Measurements from ENCODE around the gene ANTXR1. TPM values are rescaled to one million over a fixed set of nuclear protein-coding genes. Genes with fewer than 3 reads are reported as not detected.

ANTXR1 gene
- total and polyA plus RNA-seq, 2 of the 8 experiments (the other 6 are each of a cell fraction or from before 2014, with no cell fraction given), result 15.8 to 44.3 TPM

DNA sequence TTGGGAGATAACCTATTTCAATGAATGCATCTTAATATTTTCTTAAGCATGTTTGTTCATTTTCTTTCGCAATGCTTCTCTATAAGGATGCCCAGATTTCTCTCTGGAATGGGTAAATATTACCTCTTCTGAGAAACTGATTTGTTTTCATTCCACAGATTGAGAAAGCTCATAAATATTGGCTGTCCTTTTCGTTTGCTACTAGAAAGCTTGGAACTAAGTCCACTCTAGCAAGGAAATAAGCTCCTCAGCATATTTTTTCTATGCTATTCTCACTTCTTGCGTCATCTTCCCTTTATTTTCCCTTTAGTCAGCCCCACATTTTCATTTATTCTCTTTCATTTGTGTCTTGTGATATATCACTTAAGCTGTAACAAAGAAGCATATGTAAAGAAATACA, 76.3 kb downstream of the ANTXR1 start:
- Histone ChIP-seq H2BK20ac (ENCODE audit: low read length) (no peak overlapping the region), H2BK120ac (replicated peaks; ENCODE audit: low read depth, low read length) (no peak overlapping the region)
- POLR2A ChIA-PET (ENCODE audit: partially characterized antibody), result interaction anchor here (0.7 to 1.3 kb wide), 2 partner anchors 12 to 19 kb away, joined by 3 read pairs; no protein-coding TSS in a partner anchor

More for the DNA sequence above, 76.3 kb downstream of the ANTXR1 start:
- Histone ChIP-seq H4K20me1 (replicated peaks in 1 of 2; ENCODE audit: control insufficient read depth in 1 of 2, insufficient read depth in 2 of 2, low read length in 2 of 2) (no peaks in the 10 kb centered on the region), H2AFZ (ENCODE audit: low read length) (no peak overlapping the region), H3K4ac (replicated peaks; ENCODE audit: insufficient read length, low read depth, low read length) (no peak overlapping the region), H3K9me3 (ENCODE audit: insufficient read depth in 2 of 2, low read depth in 1 of 2, low read length in 1 of 2) (no peaks in the 10 kb centered on the region), H3K14ac (ENCODE audit: insufficient read length) (no peak overlapping the region), H3K18ac (ENCODE audit: extremely low read depth, low read length) (no peak overlapping the region), H4K5ac (ENCODE audit: insufficient read length, low read depth, low read length) (no peak overlapping the region), H3K36me3 (ENCODE audit: control insufficient read depth in 2 of 4, insufficient read depth in 4 of 4, low read length in 3 of 4) (peaks cover 0 to 5% (median 0%) of the 10 kb centered on the region in 4 experiments; a peak in 2 of 8 replicates), H4K8ac (ENCODE audit: extremely low read depth, insufficient read depth, low read length) (no peak overlapping the region), H3K79me2 (ENCODE audit: control insufficient read depth in 1 of 2, insufficient read depth in 2 of 2, low read length in 2 of 2) (no peaks in the 10 kb centered on the region), H2AK5ac (ENCODE audit: low read depth, low read length) (no peak overlapping the region), H4K91ac (replicated peaks; ENCODE audit: insufficient read length, low read length) (no peak overlapping the region), H3K4me3 (ENCODE audit: extremely low read depth in 1 of 4, insufficient read depth in 2 of 4, low read depth in 3 of 4, low read length in 4 of 4) (no peak overlapping the region), H3K56ac (replicated peaks; ENCODE audit: insufficient read length, low read depth, low read length) (no peak overlapping the region), H3K23me2 (ENCODE audit: low read depth, low read length) (no peaks in the 10 kb centered on the region), H2BK5ac (ENCODE audit: low read depth, low read length) (no peak overlapping the region), H3K27me3 (replicated peaks in 1 of 4; ENCODE audit: control insufficient read depth in 3 of 4, extremely low read depth in 1 of 4, insufficient read depth in 3 of 4, low read length in 3 of 4) (no peaks in the 10 kb centered on the region), H2BK12ac (ENCODE audit: low read depth, low read length) (no peak overlapping the region), H2BK15ac (ENCODE audit: low read length) (no peak overlapping the region), H3K23ac (ENCODE audit: insufficient read length) (no peak overlapping the region), H3K27ac (ENCODE audit: low read depth, low read length) (no peak overlapping the region), H3K79me1 (ENCODE audit: low read depth, low read length) (no peaks in the 10 kb centered on the region), H3K9ac (replicated peaks in 1 of 4; ENCODE audit: extremely low read depth in 1 of 4, low read depth in 3 of 4, low read length in 3 of 4) (no peak overlapping the region), H3K4me2 (ENCODE audit: insufficient read depth in 1 of 2, low read depth in 2 of 2, low read length in 2 of 2) (no peak overlapping the region), H3K4me1 (replicated peaks in 1 of 4; ENCODE audit: control insufficient read depth in 3 of 4, insufficient read depth in 4 of 4, low read length in 3 of 4) (no peaks in the 10 kb centered on the region; a peak in 1 of 7 replicates)
- CTCF ChIA-PET (ENCODE audit: partially characterized antibody), result interaction anchor here (1.4 kb wide), 1 partner anchor 218 kb away, joined by 3 read pairs; no protein-coding TSS in a partner anchor
- TF ChIP-seq BCL11A (IDR thresholded peaks at IDR 0.05; ENCODE audit: low read depth in 2 of 2, low read length in 2 of 2) (no peak), RNF2 (IDR thresholded peaks at IDR 0.05; ENCODE audit: borderline replicate concordance, low read depth, low read length, missing control alignments, poor library complexity, severe bottlenecking) (no peak), TAF7 (optimal IDR thresholded peaks at IDR 0.05; ENCODE audit: borderline replicate concordance, low read depth, low read length) (no peak), RXRA (IDR thresholded peaks at IDR 0.05; ENCODE audit: insufficient read depth, low read depth, low read length) (no peak), CREB1 (IDR thresholded peaks at IDR 0.05) (no peak)
- WGBS, 2 experiments (ENCODE audit: extremely low coverage in 1 of 2, insufficient coverage in 1 of 2, insufficient read length in 1 of 2, insufficient replicate concordance in 2 of 2, low coverage in 1 of 2, low lambda C conversion rate in 2 of 2, missing lambda C conversion rate in 1 of 2), result 86% methylated on average over 3 of the region's 3 CpGs; no CpG with 5 or more reads in 1 of the 2 experiments
- no peak for DNase-seq (ENCODE audit: low read depth in 1 of 2, low spot score in 2 of 2)
- FAIRE-seq, result no peak

All from H1 (cell line).